HG02973 (cell line): Measurements from ENCODE around the gene UQCC2.

ENCODE experiments used
- ATAC-seq: cut with Tn5 transposase; IDR thresholded peaks from one replicate; pipeline ENCODE4 v1.9.1; 2021; ENCODE audit warnings: moderate library complexity; ENCODE audit not compliant: unreplicated experiment

The UQCC2 gene

GRCh38 chr6:33692078-33692759 is 19.3 kb downstream of the UQCC2 start:
- ATAC-seq, result no peak

DNA sequence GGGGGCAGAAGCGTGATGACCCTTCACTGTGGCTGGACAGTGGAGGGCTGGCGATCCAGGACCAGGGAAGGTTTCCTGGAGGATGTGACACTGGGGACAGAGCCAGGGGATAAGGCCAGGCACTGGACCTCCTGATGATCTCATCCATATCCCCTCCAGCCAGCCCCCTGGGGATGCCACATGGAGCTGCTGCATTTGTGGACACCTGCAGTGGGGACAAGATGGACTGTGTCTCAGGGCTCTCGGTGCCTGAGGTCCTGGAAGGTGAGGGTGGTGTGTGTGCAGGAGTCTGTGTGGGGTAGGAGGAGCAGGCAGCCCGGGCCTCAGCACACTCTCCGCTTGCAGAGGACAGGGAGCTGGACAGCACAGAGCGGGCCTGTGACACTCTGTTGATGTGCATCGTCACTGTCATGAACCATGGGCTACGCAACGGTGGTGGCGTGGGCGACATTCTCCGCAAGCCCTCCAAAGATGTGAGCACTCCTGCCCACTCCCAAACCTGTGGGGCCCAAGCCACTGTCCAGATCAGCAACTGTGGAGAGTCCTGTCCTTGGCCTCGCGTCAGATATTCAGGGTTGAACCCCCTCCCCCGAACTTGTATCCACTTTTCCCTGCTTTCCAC is 19.9 kb downstream of the UQCC2 start:
- ATAC-seq, result no peak

DNA sequence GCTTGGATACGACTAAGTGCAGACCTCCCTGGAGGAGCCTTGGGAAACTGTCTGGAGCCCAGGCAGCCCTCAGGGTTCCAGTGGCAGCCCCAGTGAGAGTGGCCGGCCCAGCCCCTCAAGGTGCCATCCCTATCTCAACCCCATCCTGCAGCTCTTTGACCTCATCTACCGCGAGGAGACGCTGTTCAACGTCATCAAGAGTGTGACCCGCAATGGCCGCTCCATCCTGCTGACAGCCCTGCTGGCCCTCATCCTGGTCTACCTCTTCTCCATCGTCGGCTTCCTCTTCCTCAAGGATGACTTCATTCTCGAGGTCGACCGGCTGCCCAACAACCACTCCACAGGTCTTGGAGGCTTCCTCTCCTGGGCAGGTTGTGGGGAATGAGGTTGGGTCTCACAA is 20.7 kb downstream of the UQCC2 start:
- ATAC-seq, result no peak

DNA sequence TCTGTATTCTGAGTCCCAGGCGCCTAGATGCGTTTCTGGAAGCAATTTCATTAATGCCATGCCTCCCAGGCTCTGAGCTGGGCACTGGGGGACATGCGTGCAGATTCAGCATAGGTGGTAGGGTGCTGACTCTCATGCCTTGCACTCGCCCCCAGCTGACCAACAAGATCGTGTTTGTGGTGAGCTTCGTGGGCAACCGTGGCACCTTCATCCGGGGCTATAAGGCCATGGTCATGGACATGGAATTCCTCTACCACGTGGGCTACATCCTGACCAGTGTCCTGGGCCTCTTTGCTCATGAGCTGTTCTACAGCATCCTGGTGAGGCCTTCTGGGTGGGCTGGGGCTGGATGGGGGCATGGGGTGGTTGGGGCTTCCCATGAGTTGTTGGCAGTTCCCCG is 21.6 kb downstream of the UQCC2 start:
- no peak for ATAC-seq

- ATAC-seq, result no peak
Measured at GRCh38 chr6:33689148-33689494, 22.4 kb downstream of the UQCC2 start.

DNA sequence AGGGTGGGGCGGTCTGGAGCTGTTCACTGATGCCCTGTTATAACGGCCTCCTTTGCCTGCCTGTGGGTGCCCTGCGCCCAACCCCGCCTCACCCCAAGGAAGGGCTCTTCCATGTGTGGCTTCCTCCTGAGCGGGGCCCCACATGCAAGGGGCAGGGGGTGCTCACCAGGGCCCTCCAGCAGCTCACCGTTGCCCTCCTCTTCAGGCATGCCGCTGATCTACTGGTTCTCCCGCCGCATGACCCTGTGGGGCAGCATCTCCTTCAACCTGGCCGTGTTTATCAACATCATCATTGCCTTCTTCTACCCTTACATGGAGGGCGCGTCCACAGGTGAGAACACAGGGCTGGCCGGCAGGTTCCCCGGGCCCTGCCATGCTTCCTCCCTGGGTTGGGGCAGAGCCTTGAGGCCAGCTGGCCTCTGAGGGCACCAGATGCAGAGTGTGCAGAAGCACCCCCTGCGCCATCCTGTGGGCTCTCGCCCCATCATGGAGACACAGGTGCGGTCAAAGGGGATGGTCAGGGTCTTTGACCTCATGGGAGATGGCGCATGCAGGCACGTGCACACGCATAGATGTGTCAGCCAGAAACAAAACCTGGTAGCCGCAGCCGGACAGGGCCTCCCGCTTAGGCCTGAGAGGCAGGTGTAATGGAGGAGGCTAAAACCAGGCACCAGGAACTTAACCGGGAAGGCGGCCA is 22.9 kb downstream of the UQCC2 start:
- ATAC-seq, result no peak

GRCh38 chr6:33688006-33688405 is 23.5 kb downstream of the UQCC2 start:
- ATAC-seq, result no peak

DNA sequence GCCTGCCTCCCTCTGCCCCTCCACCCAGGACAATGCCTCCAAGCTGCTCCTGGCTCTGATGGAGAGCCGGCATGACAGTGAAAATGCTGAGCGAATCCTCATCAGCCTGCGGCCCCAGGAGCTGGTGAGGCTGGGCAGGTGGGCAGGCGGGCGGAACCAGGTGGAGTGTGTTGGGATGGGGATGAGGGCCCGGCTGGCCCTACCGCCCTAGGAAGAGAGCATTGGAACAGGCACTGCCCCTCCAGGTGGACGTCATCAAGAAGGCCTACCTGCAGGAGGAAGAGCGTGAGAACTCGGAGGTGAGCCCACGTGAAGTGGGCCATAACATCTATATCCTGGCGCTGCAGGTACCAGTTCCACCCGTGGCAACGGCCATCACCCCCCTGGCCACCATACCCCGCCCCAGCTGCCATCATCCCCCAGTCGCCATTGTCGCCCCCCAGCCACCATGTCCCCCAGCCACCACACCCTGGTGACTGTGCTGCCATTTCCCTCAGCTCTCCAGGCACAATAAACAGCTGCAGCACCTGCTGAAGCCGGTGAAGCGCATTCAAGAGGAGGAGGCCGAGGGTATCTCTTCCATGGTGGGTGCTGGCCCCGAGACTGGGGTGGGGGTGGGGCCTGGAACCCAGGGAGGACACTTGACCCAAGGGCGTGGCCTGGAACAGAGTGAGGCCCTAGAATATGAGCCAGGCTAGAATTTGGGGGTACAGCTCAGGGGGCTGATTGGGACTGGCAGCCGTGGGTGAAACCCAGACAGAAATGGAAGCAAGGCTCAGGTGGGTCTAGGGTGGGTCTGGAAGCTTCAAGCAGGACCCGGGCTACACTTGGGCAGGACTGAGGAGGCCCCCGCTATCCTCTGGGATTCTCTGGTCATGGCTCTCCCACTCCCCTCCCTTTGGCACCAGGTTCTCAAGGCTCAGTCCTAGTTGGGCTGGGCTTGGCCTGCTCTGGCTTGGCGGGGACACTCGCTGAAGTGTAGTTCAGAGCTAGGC is 24.2 kb downstream of the UQCC2 start:
- ATAC-seq, result no peak

DNA sequence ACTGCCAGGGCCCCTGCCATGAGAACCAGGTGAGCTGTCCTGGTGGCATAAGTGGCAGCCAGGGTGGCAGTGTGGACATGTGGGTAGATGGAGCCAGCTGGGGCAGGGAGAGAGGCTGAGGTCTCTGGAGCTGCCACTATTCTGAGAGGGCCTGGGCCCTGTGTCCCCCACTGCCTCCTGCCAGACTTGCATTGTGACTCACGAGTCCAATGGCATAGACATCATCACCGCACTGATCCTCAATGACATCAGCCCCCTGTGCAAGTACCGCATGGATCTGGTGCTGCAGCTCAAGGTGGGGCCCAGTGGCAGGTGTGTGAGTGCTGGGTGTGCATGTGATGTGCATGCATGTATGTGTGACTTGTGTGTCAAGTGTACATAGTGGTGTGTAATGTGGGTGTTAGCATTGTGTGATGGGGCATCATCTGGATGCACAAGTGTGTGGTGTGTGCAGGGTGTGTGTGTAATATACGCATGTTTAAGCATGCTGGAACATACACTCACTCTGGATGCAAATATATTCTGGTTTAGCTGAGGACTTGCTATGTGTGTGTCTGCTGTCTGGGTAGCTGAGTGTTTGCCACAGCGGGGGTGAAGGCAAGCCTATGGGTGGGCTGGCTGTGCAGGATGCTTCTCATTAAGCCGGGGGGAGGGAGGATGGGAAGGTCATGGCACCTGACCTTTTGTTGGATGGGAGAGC is 25.1 kb downstream of the UQCC2 start:
- no peak for ATAC-seq

DNA sequence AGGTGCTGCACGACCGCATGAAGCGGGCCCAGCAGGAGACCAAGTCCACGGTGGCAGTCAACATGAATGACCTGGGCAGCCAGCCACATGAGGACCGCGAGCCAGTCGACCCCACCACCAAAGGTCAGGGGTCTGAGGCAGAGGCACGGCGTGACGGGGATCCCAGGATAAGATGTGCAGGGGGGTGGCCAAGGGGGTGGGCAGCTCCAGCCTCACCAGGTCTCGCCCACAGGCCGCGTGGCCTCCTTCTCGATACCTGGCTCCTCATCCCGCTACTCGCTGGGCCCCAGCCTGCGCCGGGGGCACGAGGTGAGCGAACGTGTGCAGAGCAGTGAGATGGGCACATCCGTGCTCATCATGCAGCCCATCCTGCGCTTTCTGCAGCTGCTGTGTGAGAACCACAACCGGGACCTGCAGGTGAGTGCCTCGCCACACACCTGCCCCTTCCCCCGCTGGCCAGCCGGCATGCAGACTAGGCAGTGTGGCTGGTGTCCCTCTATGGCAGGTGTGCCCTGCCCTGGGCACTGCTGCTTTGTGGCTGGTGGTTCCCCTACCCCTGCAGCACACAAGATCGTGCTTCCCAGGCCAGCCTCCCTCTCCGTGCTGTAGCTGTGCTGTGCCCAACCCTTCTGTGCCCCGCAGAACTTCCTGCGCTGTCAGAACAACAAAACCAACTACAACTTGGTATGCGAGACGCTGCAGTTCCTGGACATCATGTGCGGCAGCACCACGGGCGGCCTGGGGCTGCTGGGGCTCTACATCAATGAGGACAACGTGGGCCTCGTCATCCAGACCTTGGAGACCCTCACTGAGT is 25.9 kb downstream of the UQCC2 start:
- ATAC-seq, result no peak

DNA sequence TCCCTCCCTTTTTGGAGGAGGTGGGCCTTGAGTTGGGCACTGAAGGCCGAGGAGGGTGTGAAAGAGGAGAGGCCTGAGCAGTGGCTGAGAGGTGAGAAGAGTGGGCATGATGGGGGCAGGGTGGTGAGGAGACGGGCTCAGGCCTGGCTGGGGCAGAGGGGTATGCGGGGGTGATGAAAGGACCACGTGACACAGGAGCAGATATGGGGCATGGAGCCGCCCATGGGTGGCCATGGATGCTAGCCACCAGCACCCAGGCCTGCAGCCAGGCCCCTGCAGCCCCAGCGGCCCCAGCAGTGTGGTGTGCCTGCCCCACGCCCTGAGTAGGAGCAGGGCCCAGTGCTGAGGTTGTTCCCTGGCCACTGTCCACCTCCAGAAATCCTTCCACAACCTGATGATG is 26.5 kb downstream of the UQCC2 start:
- no peak for ATAC-seq

DNA sequence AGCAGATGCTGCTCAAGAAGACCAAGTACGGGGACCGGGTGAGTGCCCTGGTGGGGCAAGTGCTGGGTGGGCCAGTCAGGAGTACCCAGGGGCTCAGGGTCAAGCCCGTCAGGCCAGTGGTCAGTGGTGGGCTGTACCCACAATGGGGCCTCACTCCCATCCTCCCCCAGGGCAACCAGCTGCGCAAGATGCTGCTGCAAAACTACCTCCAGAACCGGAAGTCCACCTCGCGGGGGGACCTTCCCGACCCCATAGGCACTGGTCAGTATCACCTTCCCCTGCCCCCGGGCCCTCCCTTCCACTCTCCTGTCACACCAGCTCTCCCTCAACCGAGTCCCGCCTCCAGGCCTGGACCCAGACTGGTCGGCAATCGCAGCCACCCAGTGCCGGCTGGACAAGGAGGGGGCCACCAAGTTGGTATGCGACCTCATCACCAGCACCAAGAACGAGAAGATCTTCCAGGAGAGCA is 27.0 kb downstream of the UQCC2 start:
- no peak for ATAC-seq

GRCh38 chr6:33683576-33684427 is 27.7 kb downstream of the UQCC2 start:
- ATAC-seq, result no peak

- no peak for ATAC-seq
Measured at GRCh38 chr6:33683051-33683571, 28.4 kb downstream of the UQCC2 start.

GRCh38 chr6:33682341-33682740 is 29.2 kb downstream of the UQCC2 start:
- no peak for ATAC-seq

DNA sequence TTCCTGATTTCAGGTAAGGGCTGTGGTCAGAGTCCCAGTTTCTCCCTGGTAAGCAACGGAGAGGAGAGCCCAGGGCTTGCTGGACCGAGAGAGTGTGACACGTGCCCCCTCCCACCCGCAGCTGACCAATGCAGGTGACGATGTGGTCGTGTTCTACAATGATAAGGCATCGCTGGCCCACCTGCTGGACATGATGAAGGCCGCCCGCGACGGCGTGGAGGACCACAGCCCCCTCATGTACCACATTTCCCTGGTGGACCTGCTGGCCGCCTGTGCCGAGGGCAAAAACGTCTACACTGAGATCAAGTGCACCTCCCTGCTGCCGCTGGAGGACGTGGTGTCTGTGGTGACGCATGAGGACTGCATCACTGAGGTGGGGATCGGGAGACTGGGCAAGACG is 31.7 kb downstream of the UQCC2 start:
- ATAC-seq, result no peak

- no peak for ATAC-seq
Measured at GRCh38 chr6:33678932-33679490, 32.5 kb downstream of the UQCC2 start.

DNA sequence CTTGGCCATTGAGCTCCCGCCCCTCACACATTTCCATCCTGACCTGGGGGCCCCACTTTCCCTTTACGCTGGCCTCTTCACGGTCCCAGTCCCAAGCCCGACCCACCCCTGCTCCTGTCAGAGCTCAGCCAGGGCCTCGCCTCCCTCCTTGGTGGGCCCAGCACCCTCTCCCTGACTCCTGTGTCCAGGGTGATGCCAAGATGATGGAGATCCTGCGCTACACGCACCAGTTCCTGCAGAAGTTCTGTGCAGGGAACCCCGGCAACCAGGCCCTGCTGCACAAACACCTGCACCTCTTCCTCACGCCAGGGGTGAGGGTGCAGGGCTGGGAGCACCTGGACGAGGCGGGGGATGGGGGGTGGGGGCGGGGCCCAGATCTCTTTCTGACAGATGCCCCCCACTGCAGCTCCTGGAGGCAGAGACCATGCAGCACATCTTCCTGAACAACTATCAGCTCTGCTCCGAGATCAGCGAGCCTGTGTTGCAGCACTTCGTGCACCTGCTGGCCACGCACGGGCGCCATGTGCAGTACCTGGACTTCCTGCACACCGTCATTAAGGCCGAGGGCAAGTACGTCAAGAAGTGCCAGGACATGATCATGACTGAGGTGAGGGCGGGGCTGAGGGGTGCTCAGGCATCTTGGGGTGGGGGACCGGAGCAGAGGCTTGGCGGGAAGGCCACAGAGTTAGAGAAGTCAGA is 33.1 kb downstream of the UQCC2 start:
- no peak for ATAC-seq
